WI38 (cell line): ENCODE measurements around the gene CDKN2B-AS1.
"Not testable (repeated sequence)": the region's sequence is repeated elsewhere in the genome, so short reads cannot be mapped to it uniquely, and the experiment has no call there.

ENCODE experiments used
- H3K4me3 ChIP-seq: 2 replicates; pipeline ENCODE4 v1.5.1; 2011; ENCODE audit warnings: low read depth, mild to moderate bottlenecking, control low read depth, low read length
- CTCF ChIP-seq: IDR thresholded peaks from 2 replicates; pipeline ENCODE4 v1.5.1; 2012; ENCODE audit warnings: low read depth, mild to moderate bottlenecking, control low read depth, low read length

The CDKN2B-AS1 gene

GRCh38 chr9:21994556-21995005, at the start of gene CDKN2B-AS1:
CDKN2B-AS1 (plus strand) TSS chr9:21994791.
- H3K4me3 ChIP-seq = peak within 1 kb of the TSS; percentile 93
- TF ChIP-seq CTCF = no peak

GRCh38 chr9:21945606-21946005, 49.0 kb upstream of the CDKN2B-AS1 start:
- no peak overlapping the region for H3K4me3 ChIP-seq
- TF ChIP-seq CTCF = no peak

- H3K4me3 ChIP-seq = no peak overlapping the region
- TF ChIP-seq CTCF = no peak
These were observed 35.8 kb upstream of the CDKN2B-AS1 start for GRCh38 chr9:21958833-21959232.

- H3K4me3 ChIP-seq = not testable (repeated sequence)
These were observed 35.3 kb upstream of the CDKN2B-AS1 start for GRCh38 chr9:21959268-21959667.

- H3K4me3 ChIP-seq = no peak overlapping the region
- no peak for TF ChIP-seq CTCF
These were observed 33.0 kb upstream of the CDKN2B-AS1 start for GRCh38 chr9:21961569-21961968.

GRCh38 chr9:21964925-21965385, 29.6 kb upstream of the CDKN2B-AS1 start:
- TF ChIP-seq CTCF = no peak
- peak overlapping the region; percentile 46 for H3K4me3 ChIP-seq

GRCh38 chr9:21965401-21965951, 29.1 kb upstream of the CDKN2B-AS1 start:
- H3K4me3 ChIP-seq = peak overlapping the region; percentile 46
- peak; percentile 68 for TF ChIP-seq CTCF
